H9 (cell line): ENCODE measurements around the gene CLRN3. TPM values are rescaled to one million over a fixed set of nuclear protein-coding genes. Genes with fewer than 3 reads are reported as not detected.

ENCODE experiments used
- DNase-seq: peaks from one replicate; pipeline ENCODE4 v3.0.0-alpha.2; 2017
- H2AFZ ChIP-seq: one replicate; pipeline ENCODE4 v1.6.1; 2013; ENCODE audit warnings: mild to moderate bottlenecking, low read length, control low read depth, moderate library complexity
- H2AK5ac ChIP-seq: 2 replicates; pipeline ENCODE4 v1.6.1; 2013; ENCODE audit warnings: low read length, control low read depth, mixed read lengths; ENCODE audit not compliant: insufficient read length
- H2BK120ac ChIP-seq: one replicate; pipeline ENCODE4 v1.6.1; 2013; ENCODE audit warnings: low read depth, mild to moderate bottlenecking, low read length, control low read depth, inconsistent platforms; ENCODE audit not compliant: poor library complexity, severe bottlenecking
- H2BK12ac ChIP-seq: 2 replicates; pipeline ENCODE4 v1.6.1; 2013; ENCODE audit warnings: low read length, control low read depth, mixed read lengths, low read depth; ENCODE audit not compliant: insufficient read length
- H2BK15ac ChIP-seq: 2 replicates; pipeline ENCODE4 v1.6.1; 2013; ENCODE audit warnings: low read depth, low read length, control low read depth
- H2BK20ac ChIP-seq: one replicate; pipeline ENCODE4 v1.6.1; 2013; ENCODE audit warnings: low read depth, mild to moderate bottlenecking, low read length, control low read depth, inconsistent platforms; ENCODE audit not compliant: poor library complexity, severe bottlenecking
- H2BK5ac ChIP-seq: 2 replicates; pipeline ENCODE4 v1.6.1; 2013; ENCODE audit warnings: low read length, control low read depth, mixed read lengths; ENCODE audit not compliant: insufficient read length
- H3K14ac ChIP-seq: 2 replicates; pipeline ENCODE4 v1.6.1; 2013; ENCODE audit warnings: low read length, control low read depth; ENCODE audit not compliant: insufficient read depth
- H3K18ac ChIP-seq: 2 replicates; pipeline ENCODE4 v1.6.1; 2013; ENCODE audit warnings: low read depth, mild to moderate bottlenecking, mixed read lengths, low read length, control low read depth; ENCODE audit not compliant: insufficient read length
- H3K23ac ChIP-seq: 2 replicates; pipeline ENCODE4 v1.6.1; 2013; ENCODE audit warnings: low read length, control low read depth, mixed read lengths, low read depth; ENCODE audit not compliant: insufficient read length
- H3K23me2 ChIP-seq: 2 replicates; pipeline ENCODE4 v1.6.1; 2013; ENCODE audit warnings: low read depth, mild to moderate bottlenecking, mixed read lengths, low read length, control low read depth; ENCODE audit not compliant: insufficient read length, poor library complexity, severe bottlenecking
- H3K27ac ChIP-seq: 2 replicates; pipeline ENCODE4 v1.5.1; 2013; ENCODE audit warnings: low read length, control low read depth, mixed read lengths, low read depth; ENCODE audit not compliant: insufficient read length
- H3K27me3 ChIP-seq: 2 replicates; pipeline ENCODE4 v1.6.1; 2013; ENCODE audit warnings: low read length, control low read depth, inconsistent platforms; ENCODE audit not compliant: insufficient read depth
- H3K4ac ChIP-seq: 2 replicates; pipeline ENCODE4 v1.6.1; 2013; ENCODE audit warnings: low read depth, mild to moderate bottlenecking, control low read depth, inconsistent platforms, low read length, moderate library complexity
- H3K4me1 ChIP-seq: 2 replicates; pipeline ENCODE4 v1.6.1; 2013; ENCODE audit warnings: low read length, control low read depth, inconsistent platforms; ENCODE audit not compliant: insufficient read depth
- H3K4me2 ChIP-seq: 2 replicates; pipeline ENCODE4 v1.6.1; 2013; ENCODE audit warnings: low read length, control low read depth, mixed read lengths; ENCODE audit not compliant: insufficient read length, insufficient read depth
- H3K56ac ChIP-seq: 2 replicates; pipeline ENCODE4 v1.6.1; 2013; ENCODE audit warnings: low read depth, mild to moderate bottlenecking, mixed read lengths, low read length, control low read depth; ENCODE audit not compliant: insufficient read length
- H3K79me1 ChIP-seq: 2 replicates; pipeline ENCODE4 v1.6.1; 2013; ENCODE audit warnings: low read depth, mild to moderate bottlenecking, moderate library complexity, low read length, control low read depth, inconsistent platforms; ENCODE audit not compliant: insufficient read depth, poor library complexity, severe bottlenecking
- H3K79me2 ChIP-seq: 2 replicates; pipeline ENCODE4 v1.6.1; 2013; ENCODE audit warnings: low read length, control low read depth, inconsistent platforms; ENCODE audit not compliant: insufficient read depth
- H3K9ac ChIP-seq: 2 replicates; pipeline ENCODE4 v1.6.1; 2013; ENCODE audit warnings: low read length, control low read depth, mixed read lengths; ENCODE audit not compliant: insufficient read length; ENCODE audit errors: extremely low read depth
- H3K9me3 ChIP-seq: one replicate; pipeline ENCODE4 v1.6.1; 2013; ENCODE audit warnings: low read depth, low read length, inconsistent platforms; ENCODE audit not compliant: control insufficient read depth
- H3T11ph ChIP-seq: one replicate; pipeline ENCODE4 v1.6.1; 2013; ENCODE audit warnings: mild to moderate bottlenecking, low read length, control low read depth, inconsistent platforms
- H4K20me1 ChIP-seq: one replicate; pipeline ENCODE4 v1.6.1; 2013; ENCODE audit not compliant: control insufficient read depth, insufficient read length, insufficient read depth
- H4K5ac ChIP-seq: 2 replicates; pipeline ENCODE4 v1.6.1; 2013; ENCODE audit warnings: low read depth, mild to moderate bottlenecking, mixed read lengths, low read length, control low read depth; ENCODE audit not compliant: insufficient read length
- H4K8ac ChIP-seq: replicated peaks from 2 replicates; pipeline ENCODE4 v1.6.1; 2013; ENCODE audit warnings: low read length, control low read depth, mixed read lengths, low read depth; ENCODE audit not compliant: insufficient read length
- H4K91ac ChIP-seq: 2 replicates; pipeline ENCODE4 v1.6.1; 2013; ENCODE audit warnings: low read depth, mild to moderate bottlenecking, moderate library complexity, mixed read lengths, low read length, control low read depth; ENCODE audit not compliant: insufficient read length
- H3K27ac Mint-ChIP-seq, 3 experiments: 2 replicates in 2 of 3; 3 replicates in 1 of 3; pipeline ENCODE4 v1.8.0; 2020 to 2021; ENCODE audit warnings: mixed read lengths in 3 of 3, mild to moderate bottlenecking in 1 of 3, moderate library complexity in 1 of 3
- H3K27me3 Mint-ChIP-seq: 2 replicates; pipeline ENCODE4 v1.8.0; 2021; ENCODE audit warnings: low read depth, mild to moderate bottlenecking, moderate library complexity, mixed read lengths
- H3K36me3 Mint-ChIP-seq, 3 experiments: 2 replicates in 2 of 3; 3 replicates in 1 of 3; pipeline ENCODE4 v1.8.0; 2020 to 2021; ENCODE audit warnings: low read depth in 3 of 3, mixed read lengths in 3 of 3; ENCODE audit not compliant: insufficient read depth in 1 of 3
- H3K4me1 Mint-ChIP-seq, 2 experiments: 2 replicates each; pipeline ENCODE4 v1.8.0; 2020; ENCODE audit warnings: mixed read lengths in 2 of 2
- H3K4me3 Mint-ChIP-seq, 2 experiments: 2 replicates in 1 of 2; 3 replicates in 1 of 2; pipeline ENCODE4 v1.8.0; 2020 to 2021; ENCODE audit warnings: mild to moderate bottlenecking in 2 of 2, mixed read lengths in 2 of 2, moderate library complexity in 1 of 2
- H3K9me3 Mint-ChIP-seq, 2 experiments: 2 replicates in 1 of 2; 3 replicates in 1 of 2; pipeline ENCODE4 v1.8.0; 2020; ENCODE audit warnings: mild to moderate bottlenecking in 2 of 2, mixed read lengths in 2 of 2, moderate library complexity in 1 of 2
- WGBS: extraction: QIAGEN DNeasy Blood & Tissue Kit; methylation state at CpG from one replicate; pipeline ENCODE4 v1.1.7; 2013; ENCODE audit warnings: missing lambda C conversion rate, low lambda C conversion rate, mixed read lengths; ENCODE audit not compliant: insufficient read length; ENCODE audit errors: extremely low coverage; 5-methylcytosine and 5-hydroxymethylcytosine counted together
- total RNA-seq: library from RNA; stranded (reverse); gene quantifications from 2 replicates; pipeline ENCODE4 v1.2.1, GENCODE V29; 2021
- TF ChIP-seq, protein P1 (sequence below): fragments of 200-600 bp; sonication (generic); conservative IDR thresholded peaks from 3 replicates; pipeline ENCODE4 v1.8.0; 2021; ENCODE audit warnings: antibody characterized with exemption, mild to moderate bottlenecking

CLRN3 gene
- total RNA-seq, 1 experiment from 2014 or later, result not detected

DNA sequence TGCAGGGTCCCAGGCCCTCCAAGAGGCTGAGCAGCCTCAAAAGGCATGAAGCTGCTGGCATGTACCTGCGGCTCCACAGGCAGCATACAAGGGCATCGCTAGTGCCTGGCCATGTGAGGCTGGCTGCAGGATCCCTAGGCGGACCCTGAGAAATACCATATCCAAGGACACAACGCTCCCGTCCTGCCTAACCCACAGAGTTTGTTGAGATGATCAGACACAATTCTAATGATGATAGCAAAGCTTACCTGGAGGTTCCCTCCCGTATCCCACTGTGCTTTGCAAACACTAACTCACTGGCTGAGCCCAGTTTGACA is 17.3 kb downstream of the CLRN3 start:
- H3K27me3 Mint-ChIP-seq, result peaks cover 3% of the 10 kb centered on the region
- no CpG with 5 or more reads among the region's 6 CpGs for WGBS
- H3K9ac ChIP-seq, result no peak overlapping the region
- no peak overlapping the region for H2BK120ac ChIP-seq
- no peak overlapping the region for H3K23ac ChIP-seq
- no peak for DNase-seq
- no peaks in the 10 kb centered on the region for H3K79me1 ChIP-seq
- H3K27me3 ChIP-seq, result no peaks in the 10 kb centered on the region
- no peak overlapping the region for H3K4ac ChIP-seq
- H3K23me2 ChIP-seq, result no peaks in the 10 kb centered on the region
- no peaks in the 10 kb centered on the region for H3K9me3 Mint-ChIP-seq
- H3K14ac ChIP-seq, result no peak overlapping the region
- H3K4me2 ChIP-seq, result no peak overlapping the region
- no peak overlapping the region for H3K18ac ChIP-seq
- H2AK5ac ChIP-seq, result no peak overlapping the region
- no peak overlapping the region for H4K5ac ChIP-seq
- H3K4me1 Mint-ChIP-seq, result no peaks in the 10 kb centered on the region
- H2AFZ ChIP-seq, result no peak overlapping the region
- no peak overlapping the region for H2BK20ac ChIP-seq
- H2BK15ac ChIP-seq, result no peak overlapping the region
- H3K9me3 ChIP-seq, result no peaks in the 10 kb centered on the region
- no peak overlapping the region for H3K27ac Mint-ChIP-seq
- H3K36me3 Mint-ChIP-seq, result no peaks in the 10 kb centered on the region
- H4K91ac ChIP-seq, result no peak overlapping the region
- no peak overlapping the region for H3K27ac ChIP-seq
- H2BK12ac ChIP-seq, result no peak overlapping the region
- TF ChIP-seq, protein P1, sequence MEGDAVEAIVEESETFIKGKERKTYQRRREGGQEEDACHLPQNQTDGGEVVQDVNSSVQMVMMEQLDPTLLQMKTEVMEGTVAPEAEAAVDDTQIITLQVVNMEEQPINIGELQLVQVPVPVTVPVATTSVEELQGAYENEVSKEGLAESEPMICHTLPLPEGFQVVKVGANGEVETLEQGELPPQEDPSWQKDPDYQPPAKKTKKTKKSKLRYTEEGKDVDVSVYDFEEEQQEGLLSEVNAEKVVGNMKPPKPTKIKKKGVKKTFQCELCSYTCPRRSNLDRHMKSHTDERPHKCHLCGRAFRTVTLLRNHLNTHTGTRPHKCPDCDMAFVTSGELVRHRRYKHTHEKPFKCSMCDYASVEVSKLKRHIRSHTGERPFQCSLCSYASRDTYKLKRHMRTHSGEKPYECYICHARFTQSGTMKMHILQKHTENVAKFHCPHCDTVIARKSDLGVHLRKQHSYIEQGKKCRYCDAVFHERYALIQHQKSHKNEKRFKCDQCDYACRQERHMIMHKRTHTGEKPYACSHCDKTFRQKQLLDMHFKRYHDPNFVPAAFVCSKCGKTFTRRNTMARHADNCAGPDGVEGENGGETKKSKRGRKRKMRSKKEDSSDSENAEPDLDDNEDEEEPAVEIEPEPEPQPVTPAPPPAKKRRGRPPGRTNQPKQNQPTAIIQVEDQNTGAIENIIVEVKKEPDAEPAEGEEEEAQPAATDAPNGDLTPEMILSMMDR, result no peak
- no peaks in the 10 kb centered on the region for H3K79me2 ChIP-seq
- H3T11ph ChIP-seq, result no peak overlapping the region
- no peak overlapping the region for H3K4me3 Mint-ChIP-seq
- no peaks in the 10 kb centered on the region for H4K20me1 ChIP-seq
- H3K56ac ChIP-seq, result no peak overlapping the region
- H3K4me1 ChIP-seq, result no peaks in the 10 kb centered on the region
- no peak overlapping the region for H2BK5ac ChIP-seq
- no peak overlapping the region for H4K8ac ChIP-seq
